Smooth muscle cell (in vitro differentiated cells): ENCODE measurements around the gene S1PR5. TPM values are rescaled to one million over a fixed set of nuclear protein-coding genes. Genes with fewer than 3 reads are reported as not detected.
A peak's percentile ranks its signal among the peaks of the same experiment; 100 is the strongest.

ENCODE experiments used
- DNase-seq: peaks from one replicate; lab custom pipeline; 2025; ENCODE audit not compliant: unreplicated experiment; lab: John Stamatoyannopoulos, UW
- H2AFZ ChIP-seq: fragments of 200-600 bp; sonication (generic); 2 replicates; pipeline ENCODE4 v1.6.0; 2016; ENCODE audit warnings: antibody characterized with exemption, low read depth, mild to moderate bottlenecking
- H3F3A ChIP-seq: fragments of 200-600 bp; sonication (generic); 2 replicates; pipeline ENCODE4 v1.6.0; 2017; ENCODE audit warnings: antibody characterized with exemption, low read depth
- H3K27ac ChIP-seq: fragments of 200-600 bp; sonication (generic); 2 replicates; pipeline ENCODE4 v1.5.1; 2016; ENCODE audit warnings: low read depth, mild to moderate bottlenecking
- H3K27me3 ChIP-seq: fragments of 200-600 bp; sonication (generic); 2 replicates; pipeline ENCODE4 v1.6.1; 2016; ENCODE audit warnings: low read depth, mild to moderate bottlenecking
- H3K36me3 ChIP-seq: fragments of 200-600 bp; sonication (generic); 2 replicates; pipeline ENCODE4 v1.5.1; 2016; ENCODE audit warnings: low read depth
- H3K4me1 ChIP-seq: fragments of 200-600 bp; sonication (generic); 2 replicates; pipeline ENCODE4 v1.5.1; 2016; ENCODE audit warnings: low read depth
- H3K4me2 ChIP-seq: fragments of 200-600 bp; sonication (generic); 2 replicates; pipeline ENCODE4 v1.6.0; 2016; ENCODE audit warnings: mild to moderate bottlenecking
- H3K4me3 ChIP-seq: fragments of 200-600 bp; sonication (generic); 2 replicates; pipeline ENCODE4 v1.5.1; 2016; ENCODE audit warnings: mild to moderate bottlenecking
- H3K79me2 ChIP-seq: fragments of 200-600 bp; sonication (generic); 2 replicates; pipeline ENCODE4 v1.6.0; 2016; ENCODE audit warnings: low read depth, mild to moderate bottlenecking
- H3K9ac ChIP-seq: fragments of 200-600 bp; sonication (generic); 2 replicates; pipeline ENCODE4 v1.6.0; 2016; ENCODE audit warnings: low read depth
- H3K9me3 ChIP-seq: fragments of 200-600 bp; sonication (generic); replicated peaks from 2 replicates; pipeline ENCODE4 v1.5.1; 2016; ENCODE audit warnings: low read depth
- H4K20me1 ChIP-seq: fragments of 200-600 bp; sonication (generic); 2 replicates; pipeline ENCODE4 v1.6.0; 2016; ENCODE audit warnings: low read depth
- CTCF ChIP-seq: fragments of 200-600 bp; sonication (generic); IDR thresholded peaks from 2 replicates; pipeline ENCODE4 v1.5.1; 2017; ENCODE audit warnings: borderline replicate concordance, mild to moderate bottlenecking, antibody characterized with exemption; ENCODE audit not compliant: insufficient read depth, poor library complexity, severe bottlenecking
- WGBS: methylation state at CpG from one replicate; pipeline ENCODE4 v1.1.7; 2016; ENCODE audit warnings: low lambda C conversion rate; 5-methylcytosine and 5-hydroxymethylcytosine counted together
- polyA plus RNA-seq: library from polyadenylated mRNA; unstranded; fragments of >200 nt; fragmentation: Nextera tagmentation; extraction: Ambion mirVana; gene quantifications from 2 replicates; pipeline ENCODE4 v1.2.1, GENCODE V29; 2016
- total RNA-seq: library from RNA; depleted of rRNA; stranded (reverse); fragments of >200 nt; gene quantifications from 2 replicates; pipeline ENCODE4 v1.2.3, GENCODE V29; 2014

Gene S1PR5
- total and polyA plus RNA-seq, 2 experiments from 2014 or later = 5.3 to 9.0 TPM

DNA sequence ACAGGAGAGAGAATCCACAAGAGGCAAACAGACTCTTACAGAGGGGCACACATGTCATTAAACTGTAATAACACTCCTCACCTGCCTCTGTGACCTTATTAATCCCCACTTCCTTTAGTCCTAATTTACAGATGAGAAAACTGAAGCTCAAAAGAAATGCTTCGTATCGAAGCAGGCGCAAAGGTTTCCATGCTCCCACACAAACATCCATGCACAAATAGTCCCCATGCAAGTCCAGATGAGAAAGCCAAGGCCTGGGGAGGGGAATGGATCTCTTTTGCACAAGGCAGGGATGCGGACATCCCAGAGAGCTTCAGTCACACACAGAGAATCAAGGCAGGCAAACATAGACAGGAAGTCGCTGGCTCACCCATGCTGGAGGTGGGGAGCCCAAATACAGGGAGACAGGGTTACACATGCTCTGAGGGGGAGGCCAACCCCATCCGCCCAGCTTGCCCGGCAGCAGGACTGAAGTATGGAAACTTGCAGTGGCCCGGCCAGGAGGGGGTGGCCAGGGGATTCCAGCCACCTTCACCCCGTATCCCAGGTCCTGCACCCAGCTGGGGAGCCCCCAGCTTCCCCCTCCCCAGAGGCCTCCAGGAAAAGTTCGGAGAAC lies 468 bp downstream of the S1PR5 start:
- peak overlapping the region; percentile 60 for H2AFZ ChIP-seq
- H3K27ac ChIP-seq = no peak overlapping the region

DNA sequence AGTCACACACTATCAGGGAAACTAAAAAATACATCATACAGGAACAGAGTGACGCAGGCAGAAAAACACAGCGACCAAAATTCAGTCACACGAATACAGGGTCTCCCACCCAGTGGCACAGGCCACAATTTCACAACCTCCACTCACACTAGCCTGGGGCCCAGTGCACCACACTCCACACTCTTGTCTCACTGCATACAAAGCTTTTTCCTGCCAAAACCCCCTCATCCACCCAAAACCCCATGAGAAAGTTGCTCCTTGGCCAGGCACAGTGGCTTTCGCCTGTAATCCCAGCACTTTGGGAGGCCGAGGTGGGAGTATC lies 1.2 kb downstream of the S1PR5 start:
- Histone ChIP-seq H3F3A (no peaks in the 10 kb centered on the region), H3K9me3 (no peaks in the 10 kb centered on the region), H2AFZ (no peak overlapping the region), H3K36me3 (no peaks in the 10 kb centered on the region), H3K27ac (no peak overlapping the region), H3K4me1 (peaks cover 12% of the 10 kb centered on the region), H3K4me3 (no peak overlapping the region), H4K20me1 (no peaks in the 10 kb centered on the region), H3K9ac (no peak overlapping the region), H3K79me2 (peaks cover 16% of the 10 kb centered on the region), H3K27me3 (peaks cover 19% of the 10 kb centered on the region), H3K4me2 (peak overlapping the region; percentile 93)
- WGBS = 83% methylated on average over 5 of the region's 5 CpGs
- DNase-seq = no peak
- TF ChIP-seq CTCF = no peak

More for the DNA sequence above, 468 bp downstream of the S1PR5 start:
- DNase-seq = no peak
- H3K9ac ChIP-seq = no peak overlapping the region
- TF ChIP-seq CTCF = no peak
- peak overlapping the region; percentile 93 for H3K4me2 ChIP-seq
- H3K4me3 ChIP-seq = peak overlapping the region; percentile 54
- no peaks in the 10 kb centered on the region for H3K36me3 ChIP-seq
- no peaks in the 10 kb centered on the region for H3F3A ChIP-seq
- peaks cover 19% of the 10 kb centered on the region for H3K27me3 ChIP-seq
- peaks cover 16% of the 10 kb centered on the region for H3K79me2 ChIP-seq
- WGBS = 39% methylated on average over 10 of the region's 10 CpGs
- no peaks in the 10 kb centered on the region for H4K20me1 ChIP-seq
- peaks cover 12% of the 10 kb centered on the region for H3K4me1 ChIP-seq
- H3K9me3 ChIP-seq = no peaks in the 10 kb centered on the region

DNA sequence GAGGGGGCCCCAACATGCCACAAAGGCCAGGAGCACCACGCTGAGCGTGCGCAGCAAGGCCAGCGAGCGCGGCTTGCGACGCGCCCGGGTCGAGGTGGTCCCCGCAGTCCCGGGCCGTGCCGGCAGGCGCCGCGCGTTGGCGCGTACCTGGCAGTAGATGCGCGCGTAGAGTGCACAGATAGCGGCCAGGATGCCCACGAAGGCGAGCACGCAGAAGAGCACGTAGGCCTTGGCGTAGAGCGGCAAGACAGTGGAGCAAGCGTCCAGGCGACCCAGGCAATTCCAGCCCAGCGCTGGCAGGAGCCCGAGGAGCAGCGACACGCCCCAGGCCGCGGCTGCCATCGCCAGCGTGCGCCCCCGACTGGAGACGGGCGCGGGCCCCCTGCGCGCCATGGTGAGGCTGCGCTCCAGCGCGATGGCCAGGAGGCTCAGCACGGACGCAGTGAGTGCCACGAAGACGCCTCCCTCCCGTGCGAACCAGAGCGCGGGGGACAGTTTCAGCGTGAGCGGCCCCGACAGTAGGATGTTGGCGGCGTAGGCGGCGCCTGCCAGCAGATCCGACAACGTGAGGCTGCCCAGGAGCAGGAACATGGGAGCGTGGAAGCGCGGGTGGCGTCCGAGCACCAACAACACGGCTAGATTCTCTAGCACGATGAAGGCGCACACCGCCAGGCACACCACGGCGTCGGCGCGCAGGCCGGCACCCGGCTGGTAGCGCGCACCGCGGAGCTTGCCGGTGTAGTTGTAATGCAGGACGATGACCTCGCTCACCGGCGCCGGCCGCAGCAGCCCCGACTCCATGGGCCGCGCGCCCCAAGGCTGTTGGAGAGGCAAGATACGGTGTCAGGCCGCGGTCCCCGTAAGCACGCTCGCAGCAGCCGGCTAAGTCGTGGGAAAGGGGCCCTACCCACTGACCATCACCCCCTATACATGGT lies 2.8 kb downstream of the S1PR5 start:
- H2AFZ ChIP-seq = peak overlapping the region; percentile 72
- H3K9ac ChIP-seq = no peak overlapping the region
- H3K27ac ChIP-seq = no peak overlapping the region
- peaks cover 18% of the 10 kb centered on the region for H3K4me1 ChIP-seq
- peak overlapping the region; percentile 31 for H3K4me3 ChIP-seq
- no peaks in the 10 kb centered on the region for H3K9me3 ChIP-seq
- no peak for TF ChIP-seq CTCF
- 19% methylated on average over 106 of the region's 107 CpGs for WGBS
- H3K36me3 ChIP-seq = no peaks in the 10 kb centered on the region
- H3K4me2 ChIP-seq = peak overlapping the region; percentile 80
- peaks cover 16% of the 10 kb centered on the region for H3K79me2 ChIP-seq
- no peaks in the 10 kb centered on the region for H3F3A ChIP-seq
- peaks cover 19% of the 10 kb centered on the region for H3K27me3 ChIP-seq
- DNase-seq = no peak
- no peaks in the 10 kb centered on the region for H4K20me1 ChIP-seq
